ENCODE data around the gene DDX25.
"Not testable (repeated sequence)": the region's sequence is repeated elsewhere in the genome, so short reads cannot be mapped to it uniquely, and the experiment has no call there.

DDX25 gene

GRCh38 chr11:125904678-125905077, 370 bp downstream of the DDX25 start:
- no peak for DNase-seq (ENCODE audit: low read depth)

- DNase-seq (ENCODE audit: low read depth): no peak
Measured at GRCh38 chr11:125910226-125910849, 6.0 kb downstream of the DDX25 start.

GRCh38 chr11:125914601-125915000, 10.3 kb downstream of the DDX25 start:
- not testable (repeated sequence) for DNase-seq (ENCODE audit: low read depth)

GRCh38 chr11:125916683-125917347, 12.5 kb downstream of the DDX25 start:
- DNase-seq (ENCODE audit: low read depth): no peak

- no peak for DNase-seq (ENCODE audit: low read depth)
Measured at GRCh38 chr11:125918140-125918840, 14.0 kb downstream of the DDX25 start.

- DNase-seq (ENCODE audit: low read depth): no peak
Measured at GRCh38 chr11:125921042-125921441, 16.7 kb downstream of the DDX25 start.

- no peak for DNase-seq (ENCODE audit: low read depth)
Measured at GRCh38 chr11:125922156-125922555, 17.8 kb downstream of the DDX25 start.

- DNase-seq (ENCODE audit: low read depth): no peak
Measured at GRCh38 chr11:125923012-125923579, 18.8 kb downstream of the DDX25 start.

GRCh38 chr11:125923633-125924032, 19.3 kb downstream of the DDX25 start:
- no peak for DNase-seq (ENCODE audit: low read depth)

- DNase-seq (ENCODE audit: low read depth): no peak
Measured at GRCh38 chr11:125924384-125925007, 20.2 kb downstream of the DDX25 start.

GRCh38 chr11:125925247-125925740, 21.0 kb downstream of the DDX25 start:
- no peak for DNase-seq (ENCODE audit: low read depth)

GRCh38 chr11:125925804-125926203, 21.5 kb downstream of the DDX25 start:
- DNase-seq (ENCODE audit: low read depth): no peak

- DNase-seq (ENCODE audit: low read depth): no peak
Measured at GRCh38 chr11:125926682-125927081, 22.4 kb downstream of the DDX25 start.

GRCh38 chr11:125929445-125930075, 25.3 kb downstream of the DDX25 start:
- DNase-seq (ENCODE audit: low read depth): no peak

- no peak for DNase-seq (ENCODE audit: low read depth)
Measured at GRCh38 chr11:125930076-125930450, 25.8 kb downstream of the DDX25 start.

- no peak for DNase-seq (ENCODE audit: low read depth)
Measured at GRCh38 chr11:125931116-125931515, 26.8 kb downstream of the DDX25 start.

- no peak for DNase-seq (ENCODE audit: low read depth)
Measured at GRCh38 chr11:125931668-125932067, 27.4 kb downstream of the DDX25 start.

- no peak for DNase-seq (ENCODE audit: low read depth)
Measured at GRCh38 chr11:125932301-125932700, 28.0 kb downstream of the DDX25 start.

GRCh38 chr11:125933030-125933813, 28.9 kb downstream of the DDX25 start:
- no peak for DNase-seq (ENCODE audit: low read depth)

- no peak for DNase-seq (ENCODE audit: low read depth)
Measured at GRCh38 chr11:125934473-125934872, 30.2 kb downstream of the DDX25 start.

- no peak for DNase-seq (ENCODE audit: low read depth)
Measured at GRCh38 chr11:125935056-125935455, 30.7 kb downstream of the DDX25 start.
